Stimulated activated CD4-positive, alpha-beta T cell treated with anti-CD3 and anti-CD28 coated beads, Interleukin-1b, Interleukin-23, amount 100 ng/mL, for 48 hours (primary cell): ENCODE results near the gene TPRG1.
"Not testable (repeated sequence)": the region's sequence is repeated elsewhere in the genome, so short reads cannot be mapped to it uniquely, and the experiment has no call there.

ENCODE experiments used
- DNase-seq: peaks from one replicate; pipeline ENCODE4 v3.0.0-alpha.2; 2020

TPRG1 gene

DNA sequence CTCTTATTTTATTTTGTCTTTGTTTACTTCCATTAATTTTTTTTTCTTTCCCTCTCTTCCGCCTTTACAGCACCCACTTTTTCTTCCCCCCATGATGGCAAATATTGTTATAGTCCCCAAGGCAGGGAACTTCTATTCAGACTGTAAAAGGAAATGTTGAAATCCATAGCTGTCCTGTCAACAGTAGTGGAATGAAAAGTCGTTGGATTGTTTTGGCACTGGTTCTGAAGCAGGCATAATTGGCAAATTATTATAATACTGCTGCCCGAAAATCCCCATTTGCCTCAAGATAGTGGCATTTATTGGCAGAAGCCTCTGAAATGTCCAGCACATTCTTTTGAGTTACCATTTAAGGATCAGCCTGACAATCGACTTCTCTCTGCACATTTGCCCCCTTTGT lies 150.6 kb downstream of the TPRG1 start:
- no peak for DNase-seq

DNA sequence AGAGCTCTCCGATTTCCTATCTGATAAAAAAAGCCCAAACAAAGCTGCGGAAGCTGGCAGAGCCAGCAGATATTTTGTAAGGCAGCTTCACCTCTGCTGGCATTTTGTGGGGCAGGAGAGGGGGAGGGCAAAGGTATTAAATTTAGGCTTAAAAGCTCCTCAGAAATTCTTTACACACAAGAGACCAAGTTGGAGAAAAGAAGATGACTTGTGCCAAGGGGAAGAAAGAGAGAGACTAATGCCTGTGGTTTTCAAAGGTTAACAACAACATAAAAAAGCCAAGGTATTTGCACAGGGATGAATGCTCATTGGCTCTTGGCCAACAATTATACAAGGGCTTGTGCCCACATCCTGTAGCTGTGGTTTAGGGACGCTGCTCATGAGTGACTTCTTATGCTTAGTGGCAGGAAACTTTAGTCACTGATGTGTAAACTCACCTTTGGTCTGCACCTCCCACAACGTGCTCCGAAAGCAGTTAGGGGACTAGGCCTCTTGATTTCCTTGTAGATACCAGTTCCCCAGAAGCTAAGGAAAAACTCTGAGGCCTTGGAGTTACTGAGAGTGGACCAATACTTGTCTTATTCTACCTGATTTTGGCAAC lies 152.9 kb downstream of the TPRG1 start:
- DNase-seq: peak; percentile 90

DNA sequence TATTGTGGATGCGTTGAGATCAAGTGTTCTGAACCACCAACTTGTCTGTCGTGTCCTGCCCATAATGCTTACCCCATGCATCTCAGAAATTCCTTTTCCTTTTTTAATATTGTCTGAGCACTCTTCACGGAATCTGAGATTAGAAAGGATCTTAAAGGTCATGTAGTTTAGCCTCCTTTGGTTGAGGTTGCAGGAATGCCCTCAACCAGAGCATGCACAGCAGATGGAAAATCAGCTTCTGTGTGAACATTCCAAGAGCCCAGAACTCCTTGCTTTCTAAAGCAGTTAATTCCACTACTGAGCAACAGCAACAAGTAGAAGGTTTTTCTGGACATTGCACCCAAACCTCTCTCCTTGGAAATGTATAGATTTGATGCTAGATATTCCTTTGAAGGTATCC lies 153.7 kb downstream of the TPRG1 start:
- DNase-seq: no peak

DNA sequence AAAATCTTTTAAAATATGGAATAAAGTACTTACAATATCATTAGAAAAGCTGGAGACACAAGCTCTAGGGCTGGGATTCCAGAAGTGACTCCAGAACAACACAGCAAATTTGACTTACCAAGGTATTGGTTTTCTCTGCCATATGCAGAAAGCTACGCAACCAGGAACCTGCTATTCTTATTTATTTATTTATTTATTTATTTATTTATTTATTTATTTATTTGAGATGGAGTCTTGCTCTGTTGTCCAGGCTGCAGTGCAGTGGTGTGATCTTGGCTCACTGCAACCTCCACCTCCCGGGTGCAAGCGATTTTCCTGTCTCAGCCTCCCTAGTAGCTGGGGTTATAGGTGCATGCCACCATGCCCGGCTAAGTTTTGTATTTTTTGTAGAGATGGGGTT lies 157.9 kb downstream of the TPRG1 start:
- not testable (repeated sequence) for DNase-seq

DNA sequence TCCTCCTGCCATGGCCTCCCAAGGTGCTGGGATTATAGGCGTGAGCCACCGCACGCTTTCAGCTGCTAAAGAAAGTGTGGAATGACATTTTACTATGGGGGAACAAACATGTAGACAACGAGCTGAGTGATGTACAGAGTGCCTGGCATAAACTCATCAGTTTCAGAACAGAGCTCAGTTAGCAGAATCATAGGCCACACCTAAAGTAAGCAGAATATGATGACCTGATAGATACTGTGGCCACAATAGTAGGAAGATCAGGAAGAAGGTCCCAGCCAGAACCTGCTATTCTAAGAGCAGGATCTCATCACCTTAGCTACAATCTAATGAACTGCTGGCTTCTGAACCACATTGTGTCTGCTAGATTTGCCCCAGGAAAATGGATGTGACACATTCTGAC lies 158.3 kb downstream of the TPRG1 start:
- no peak for DNase-seq

DNA sequence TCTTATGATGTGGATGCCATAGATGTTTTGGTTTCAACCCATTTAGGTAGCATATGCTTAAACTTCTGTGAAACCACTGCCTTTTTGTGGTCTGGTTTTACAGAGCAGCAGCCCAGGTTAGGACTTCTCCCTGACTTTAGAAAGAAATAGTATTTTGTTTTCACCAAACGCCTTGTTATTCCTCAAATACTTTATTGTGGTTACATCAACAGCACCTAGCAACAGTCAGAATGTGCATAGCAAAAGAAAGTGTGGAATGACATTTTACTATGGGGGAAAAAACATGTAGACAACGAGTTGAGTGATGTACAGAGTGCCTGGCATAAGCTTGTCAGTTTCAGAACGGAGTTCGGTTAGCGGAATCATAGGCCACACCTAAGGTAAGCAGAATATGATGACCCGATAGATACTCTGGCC lies 159.2 kb downstream of the TPRG1 start:
- peak; percentile 16 for DNase-seq

DNA sequence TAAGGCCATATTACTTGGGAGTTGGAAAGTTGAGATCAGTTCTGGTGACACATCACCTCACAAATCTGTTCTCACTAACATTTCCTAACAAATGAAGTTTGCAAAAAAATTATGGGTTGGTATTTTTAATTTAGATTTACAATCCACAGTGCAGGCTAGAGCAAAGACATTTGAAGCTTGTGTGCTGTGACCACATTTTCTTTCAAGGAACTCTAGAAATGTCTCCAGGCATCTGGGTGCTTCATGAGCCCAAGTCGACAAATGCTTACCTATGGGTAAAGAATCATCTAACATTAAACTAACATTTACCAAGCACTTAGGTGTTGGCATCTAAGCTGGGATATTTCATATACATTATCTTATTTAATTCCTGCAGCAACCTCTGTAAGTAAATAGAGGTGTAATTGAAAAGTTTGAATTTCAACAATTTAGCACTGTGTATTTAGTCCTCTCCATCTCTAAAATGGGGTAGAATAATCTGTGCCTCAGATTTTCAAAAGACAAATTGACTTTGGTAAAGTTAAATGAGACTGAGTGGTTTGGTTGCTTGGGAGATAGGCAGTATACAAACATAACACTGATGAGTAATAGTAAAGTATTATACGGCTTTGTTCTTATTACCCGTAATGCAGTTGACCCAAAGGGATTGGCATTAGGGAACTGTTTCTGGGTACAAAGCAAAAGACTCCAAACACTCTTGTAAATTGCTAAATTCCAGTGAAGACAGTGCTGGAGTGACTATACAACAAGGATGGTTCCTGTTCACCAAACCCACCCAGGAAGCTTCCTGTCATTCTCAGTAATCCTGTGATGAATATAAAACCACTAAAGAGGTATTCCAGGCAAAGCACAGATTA lies 162.5 kb downstream of the TPRG1 start:
- DNase-seq: no peak

DNA sequence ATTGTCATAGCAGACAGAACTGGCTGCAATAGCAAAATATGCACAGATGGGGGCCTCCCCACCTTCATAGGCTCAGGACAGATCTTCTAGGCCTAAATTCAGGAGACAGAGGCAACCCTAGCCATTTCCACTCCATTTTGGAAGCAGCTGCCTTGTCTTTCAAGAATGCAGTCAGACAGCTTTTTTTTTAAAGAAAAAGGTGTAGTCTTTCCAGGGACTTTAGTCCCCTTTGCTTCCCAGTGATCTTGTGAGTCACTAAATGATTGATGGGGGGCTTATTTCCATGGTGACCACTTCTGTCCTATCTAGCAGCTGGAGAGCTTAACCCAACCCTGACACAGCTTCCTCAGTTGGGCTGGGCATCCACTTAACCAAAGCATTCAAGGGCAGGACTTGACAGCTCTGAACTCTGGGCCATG lies 165.9 kb downstream of the TPRG1 start:
- no peak for DNase-seq

DNA sequence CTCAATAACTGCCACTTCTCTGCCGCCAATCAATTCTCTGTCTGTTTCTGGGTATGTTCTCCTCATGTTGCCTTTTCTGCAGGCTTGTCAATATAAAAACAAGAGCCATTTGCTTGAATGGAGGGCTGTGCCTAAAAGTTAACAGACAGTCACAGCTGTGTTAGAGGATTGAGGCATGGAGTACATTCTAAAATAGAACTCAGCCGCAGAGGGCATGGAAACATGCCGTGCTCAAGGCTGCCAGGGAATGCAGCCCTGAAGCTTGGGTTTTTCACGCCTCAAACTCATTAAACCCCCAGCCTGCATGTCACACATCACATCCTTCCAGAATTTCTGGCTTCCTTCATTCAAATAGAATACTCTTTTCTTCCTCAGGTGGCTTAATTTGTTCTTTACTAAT lies 166.6 kb downstream of the TPRG1 start:
- DNase-seq: no peak

DNA sequence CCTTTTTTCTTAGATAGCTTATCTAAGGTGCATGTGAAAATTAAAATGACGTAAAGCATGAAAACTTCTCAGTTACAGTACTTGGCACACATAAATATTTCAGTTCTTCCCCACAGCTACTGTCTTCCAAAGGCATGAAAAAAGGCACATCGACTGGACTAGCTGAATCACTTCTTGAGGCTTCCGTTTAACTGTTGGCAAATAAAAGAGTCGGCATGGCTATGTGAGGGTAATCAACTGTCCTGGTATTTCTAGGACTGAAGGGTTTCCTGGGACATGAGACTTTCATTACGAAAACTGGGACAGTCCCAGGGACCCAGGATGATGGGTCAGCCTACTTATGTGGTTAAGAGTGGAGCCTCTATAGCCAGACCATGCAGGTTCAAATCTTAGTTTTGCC lies 168.2 kb downstream of the TPRG1 start:
- DNase-seq: no peak

DNA sequence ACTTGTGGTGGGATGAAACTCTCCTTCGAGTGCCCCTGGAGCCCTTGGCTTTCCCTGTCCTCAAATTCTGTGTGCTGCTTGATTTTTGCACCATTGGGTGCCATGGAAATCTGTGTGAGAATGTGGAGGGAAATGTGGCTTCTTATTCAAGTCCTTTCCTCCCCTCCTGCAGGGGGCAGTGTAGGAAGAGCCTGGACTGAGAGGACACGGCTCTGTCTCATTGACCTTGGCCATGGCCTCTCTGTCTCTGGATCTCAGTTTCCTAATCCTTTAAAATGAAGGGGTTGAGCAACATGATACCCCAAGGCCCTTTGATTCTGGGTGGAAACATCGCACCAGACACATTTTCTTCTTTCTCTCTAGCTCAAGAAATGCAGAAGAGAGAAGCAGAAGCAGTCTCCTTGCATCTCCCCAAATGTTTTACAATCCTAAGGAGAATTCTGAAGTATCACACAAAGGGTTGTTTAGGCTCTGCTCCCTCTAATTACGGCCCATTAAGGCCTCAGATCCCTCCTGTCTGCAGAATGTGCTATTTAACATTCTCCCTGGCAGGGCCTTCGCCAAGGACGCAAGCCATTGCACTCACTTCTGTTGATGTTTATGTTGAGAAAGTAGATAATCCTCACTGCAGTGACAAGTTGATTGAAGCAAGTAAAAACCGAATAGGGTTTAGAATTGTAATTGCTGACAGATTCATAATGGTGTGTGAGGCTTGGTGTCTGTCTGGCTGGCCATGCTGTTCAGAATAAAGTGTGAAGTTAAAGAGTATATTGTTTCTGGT lies 169.1 kb downstream of the TPRG1 start:
- DNase-seq: no peak

DNA sequence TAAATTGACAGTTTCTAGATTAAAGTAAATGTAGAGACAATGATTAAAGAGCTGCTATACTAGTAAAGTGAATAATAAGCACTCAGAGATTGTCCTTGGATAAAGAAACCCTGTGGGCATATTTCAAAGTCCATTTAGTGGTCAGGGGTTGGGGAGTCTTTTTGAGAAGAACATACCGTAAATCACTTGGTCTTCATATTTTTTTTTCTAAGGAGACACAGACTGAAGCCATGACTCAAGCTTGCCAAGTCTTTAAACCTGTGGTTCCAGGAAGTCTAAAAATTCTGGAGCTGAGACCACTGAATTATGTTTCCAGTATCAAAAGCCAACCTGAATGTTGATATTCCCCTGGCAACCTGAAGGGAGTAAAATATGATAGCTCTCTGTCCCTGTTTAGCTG lies 171.0 kb downstream of the TPRG1 start:
- no peak for DNase-seq

DNA sequence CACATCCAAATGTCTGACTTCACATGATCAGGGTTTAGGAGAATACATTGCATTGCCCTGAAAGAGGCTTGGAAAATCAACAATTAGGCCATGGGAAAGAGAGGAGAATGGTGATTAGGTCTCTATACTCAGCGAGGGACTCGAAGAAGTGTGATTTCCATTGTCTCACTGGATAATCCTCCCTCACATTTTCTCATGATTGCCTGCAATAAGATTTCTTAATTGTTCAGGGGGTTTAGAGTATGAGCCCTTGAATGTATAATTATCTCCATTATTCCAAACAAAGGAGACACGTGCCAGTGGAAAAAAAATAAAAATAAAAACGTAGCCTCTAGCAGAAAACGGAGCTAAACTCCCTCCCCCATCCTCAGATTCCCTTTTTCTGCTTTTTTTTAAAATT lies 173.2 kb downstream of the TPRG1 start:
- no peak for DNase-seq

DNA sequence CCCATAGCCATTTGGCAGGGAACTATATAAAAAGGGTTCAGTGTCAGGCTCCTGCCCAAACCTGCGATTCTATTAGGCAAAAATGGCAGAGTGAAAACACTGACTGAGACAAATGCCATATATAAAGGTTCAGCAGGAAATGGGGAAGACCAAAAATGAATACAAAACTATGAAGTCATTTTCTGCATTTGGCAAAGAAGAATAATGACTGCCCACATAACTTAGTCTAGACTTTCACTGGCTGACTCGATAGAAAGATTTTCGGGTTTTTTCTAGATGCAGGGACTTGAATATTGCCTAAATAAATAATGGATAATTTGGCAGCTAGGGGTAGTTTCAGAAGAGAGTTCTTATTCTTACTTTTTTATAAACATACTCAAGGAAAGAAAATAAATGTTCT lies 178.0 kb downstream of the TPRG1 start:
- DNase-seq: no peak

DNA sequence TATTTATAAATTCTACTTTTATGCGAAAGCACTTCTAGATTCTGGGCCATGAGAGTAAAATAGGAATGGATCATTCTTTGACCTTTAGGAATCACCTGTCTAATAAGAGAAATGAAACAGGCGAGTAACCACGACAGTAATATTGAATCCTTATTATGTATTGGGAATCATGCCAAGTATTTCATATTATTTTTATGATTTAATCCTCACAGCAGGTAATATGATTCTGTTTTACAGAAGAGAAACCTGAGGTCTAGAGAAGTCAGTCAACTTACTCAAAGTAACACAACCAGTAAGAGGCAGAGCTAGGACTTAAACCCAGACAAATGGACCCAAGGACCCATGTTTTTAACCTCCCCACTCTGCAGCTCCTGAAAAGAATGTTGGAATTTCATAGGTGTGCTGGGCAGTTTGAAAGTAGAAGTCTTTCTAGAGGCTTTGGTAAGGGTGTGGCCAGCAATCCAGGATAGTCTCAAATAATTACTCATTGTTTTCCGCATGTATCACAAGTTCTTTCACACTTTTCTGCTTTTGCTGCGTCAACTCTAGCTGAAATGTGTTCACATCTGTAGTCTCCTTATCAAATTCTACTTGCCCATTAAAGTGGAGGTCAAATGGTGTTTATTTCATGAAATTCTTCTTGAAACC lies 181.7 kb downstream of the TPRG1 start:
- DNase-seq: no peak

DNA sequence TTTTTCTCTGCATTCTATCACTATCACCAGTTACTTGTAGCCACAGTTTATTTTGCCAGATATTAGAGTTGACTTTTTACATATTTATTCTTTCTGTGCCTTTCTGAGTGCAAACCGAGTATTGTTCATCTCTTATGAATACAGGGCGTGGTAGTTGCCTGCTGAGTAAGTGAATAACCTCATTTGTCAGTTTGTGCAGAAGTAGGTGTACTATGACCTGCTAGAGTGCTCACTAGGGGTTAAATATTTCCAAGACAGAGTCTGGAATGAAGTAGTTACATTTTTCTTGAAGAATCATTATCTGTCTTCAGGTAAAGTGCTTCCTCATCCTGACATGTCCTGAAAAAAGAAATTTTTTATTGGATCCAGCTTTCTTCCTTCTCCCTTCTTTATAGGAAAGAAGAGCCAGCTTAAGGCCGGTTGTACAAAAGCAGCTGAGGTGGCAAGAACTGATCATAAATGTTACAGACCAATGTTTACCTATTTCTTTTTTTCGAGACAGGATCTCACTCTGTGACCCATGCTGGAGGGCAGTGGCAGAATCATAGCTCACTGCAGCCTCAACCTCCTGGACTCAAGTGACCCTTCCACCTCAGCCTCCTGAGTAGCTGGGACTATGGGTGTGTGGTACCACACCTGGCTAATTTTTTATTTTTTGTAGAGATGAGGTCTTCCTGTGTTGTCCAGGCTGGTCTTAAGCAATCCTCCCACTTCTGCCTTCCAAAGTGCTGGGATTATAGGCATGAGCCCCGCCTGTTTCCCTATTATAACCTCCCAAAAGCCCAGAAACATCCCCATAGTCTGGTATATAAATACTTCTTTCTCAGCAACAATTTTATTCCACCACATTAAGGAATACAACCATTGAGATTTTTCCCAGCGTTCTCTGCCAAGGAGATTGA lies 182.5 kb downstream of the TPRG1 start:
- no peak for DNase-seq

DNA sequence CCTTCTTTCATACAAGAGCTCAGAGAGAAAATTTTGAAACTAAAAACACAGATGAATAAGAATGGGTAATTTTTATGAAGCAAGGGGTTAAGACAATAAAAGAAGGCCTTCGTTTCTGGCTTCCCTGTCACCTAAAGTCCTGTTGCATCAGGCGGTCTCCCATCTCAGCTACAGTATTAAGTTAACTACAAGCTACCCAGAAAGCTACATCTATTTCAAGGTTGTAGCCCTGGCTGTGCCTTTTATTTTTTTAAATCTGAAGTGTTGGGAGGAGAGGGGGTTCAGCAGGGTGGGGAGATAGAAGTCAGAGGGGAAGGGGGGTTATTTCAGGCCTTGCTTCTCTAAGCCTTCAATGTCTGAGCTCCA lies 183.3 kb downstream of the TPRG1 start:
- DNase-seq: no peak

DNA sequence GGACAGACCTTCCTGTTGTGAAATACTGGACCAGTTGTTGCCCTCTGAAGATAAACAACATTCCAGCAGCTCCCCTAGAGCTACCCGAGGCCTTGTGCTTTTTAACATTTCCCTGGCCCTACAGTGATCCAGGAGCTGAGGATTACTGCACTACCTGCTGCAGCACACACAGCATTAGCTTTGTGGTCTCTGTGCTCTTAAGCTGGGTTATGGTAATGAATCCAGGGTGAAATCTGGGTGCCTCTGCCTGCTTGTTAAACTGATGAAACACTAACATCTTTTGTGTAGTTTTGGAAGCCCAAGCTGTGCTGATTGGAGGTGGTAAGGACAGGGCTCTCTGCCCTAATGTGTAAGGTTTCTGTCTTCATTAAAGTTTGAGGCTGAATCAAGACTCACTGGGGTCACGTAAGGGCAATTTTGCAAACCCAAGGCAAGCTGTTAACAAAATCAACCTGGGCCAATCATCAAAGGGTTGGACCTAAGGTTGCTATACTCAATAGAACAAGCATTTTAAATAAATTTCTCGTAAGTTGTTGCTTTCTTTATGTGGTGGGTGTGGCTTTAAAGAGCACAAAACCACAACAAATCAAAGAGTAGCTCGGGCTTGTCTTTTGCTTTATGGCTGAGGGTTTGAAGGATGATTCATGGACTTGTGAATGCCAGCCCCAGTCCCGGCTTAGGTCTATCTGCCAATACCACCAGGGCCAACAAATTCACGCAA lies 183.9 kb downstream of the TPRG1 start:
- DNase-seq: peak; percentile 39

DNA sequence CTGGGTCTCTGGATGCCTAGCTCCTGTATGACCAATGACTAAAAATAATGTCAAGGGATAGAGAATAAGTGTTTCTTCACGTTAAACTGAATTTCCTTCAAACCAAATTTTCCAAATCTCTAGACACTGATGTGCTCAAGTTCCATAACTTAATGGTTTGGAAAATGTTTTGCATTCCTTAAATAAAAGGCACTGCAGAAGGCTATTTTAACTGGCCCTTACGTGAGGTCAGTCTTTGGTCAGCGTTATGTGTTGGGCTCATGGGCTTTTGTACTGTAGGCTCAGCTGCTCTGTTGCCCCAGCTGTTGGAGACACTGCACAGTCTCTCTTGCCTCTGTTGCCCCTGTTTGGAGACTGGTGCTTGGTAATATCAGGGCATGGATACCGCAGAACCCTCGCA lies 188.5 kb downstream of the TPRG1 start:
- no peak for DNase-seq

DNA sequence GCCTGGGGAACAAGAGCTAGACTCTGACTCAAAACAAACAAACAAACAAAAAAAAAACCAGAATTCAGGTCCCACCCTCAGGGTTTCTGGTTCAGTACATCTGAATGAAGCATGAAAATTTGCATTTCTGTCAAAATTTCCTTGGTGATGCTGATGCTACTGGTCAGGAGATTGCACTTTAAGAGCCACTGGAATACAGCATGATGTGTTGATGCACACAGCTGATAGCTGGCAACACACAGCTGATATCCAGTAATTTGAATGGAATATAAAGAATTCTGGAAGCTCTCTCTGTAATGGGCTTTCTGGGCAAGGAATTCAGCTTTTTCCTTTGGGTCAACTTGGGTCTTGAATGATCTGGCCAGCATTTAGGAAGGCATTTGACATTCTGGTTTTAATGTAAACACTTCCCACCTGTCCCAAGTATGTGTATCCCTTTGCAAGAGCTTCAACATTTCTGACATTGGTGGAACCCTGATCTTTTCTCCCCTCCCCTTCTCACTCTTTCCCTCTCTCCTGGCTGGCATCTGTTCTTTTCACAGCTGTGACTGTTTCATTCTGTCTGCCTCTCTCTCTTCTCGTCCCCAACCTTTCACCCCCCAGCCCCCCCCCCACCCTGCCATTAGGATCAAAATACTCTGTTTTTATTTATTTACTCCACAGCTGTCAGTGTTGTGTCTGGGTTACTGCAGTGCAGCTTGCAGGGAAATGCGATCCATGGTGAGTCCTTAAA lies 189.5 kb downstream of the TPRG1 start:
- DNase-seq: no peak
